Mesendoderm (in vitro differentiated cells): ENCODE data around the gene GSTA4.
"Not testable (repeated sequence)": the region's sequence is repeated elsewhere in the genome, so short reads cannot be mapped to it uniquely, and the experiment has no call there.

Source experiments
- DNase-seq: peaks from one replicate; pipeline ENCODE4 v3.0.0; 2013
- H2AK5ac ChIP-seq: 2 replicates; pipeline ENCODE4 v1.6.1; 2013; ENCODE audit warnings: low read length, inconsistent platforms
- H2BK120ac ChIP-seq: 2 replicates; pipeline ENCODE4 v1.6.1; 2013; ENCODE audit warnings: low read depth, mild to moderate bottlenecking, low read length, moderate library complexity, mixed read lengths
- H2BK15ac ChIP-seq: replicated peaks from 2 replicates; pipeline ENCODE4 v1.6.1; 2013; ENCODE audit warnings: low read depth, mild to moderate bottlenecking, moderate library complexity
- H2BK5ac ChIP-seq: 2 replicates; pipeline ENCODE4 v1.6.1; 2013; ENCODE audit warnings: low read length, inconsistent platforms
- H3K18ac ChIP-seq: 2 replicates; pipeline ENCODE4 v1.6.1; 2013; ENCODE audit warnings: mild to moderate bottlenecking, low read length, mixed read lengths
- H3K23ac ChIP-seq: one replicate; pipeline ENCODE4 v1.6.1; 2013; ENCODE audit warnings: low read length
- H3K27ac ChIP-seq: 2 replicates; pipeline ENCODE4 v1.5.1; 2013; ENCODE audit warnings: low read depth, mild to moderate bottlenecking, inconsistent platforms, low read length, moderate library complexity
- H3K27me3 ChIP-seq: 2 replicates; pipeline ENCODE4 v1.6.1; 2013; ENCODE audit warnings: low read length, control low read depth, mild to moderate bottlenecking, inconsistent platforms; ENCODE audit not compliant: insufficient read depth, poor library complexity
- H3K36me3 ChIP-seq: 2 replicates; pipeline ENCODE4 v1.6.1; 2013; ENCODE audit warnings: low read length, inconsistent platforms; ENCODE audit not compliant: control insufficient read depth, insufficient read depth
- H3K4ac ChIP-seq: one replicate; pipeline ENCODE4 v1.6.1; 2013; ENCODE audit warnings: low read depth, mild to moderate bottlenecking, low read length, moderate library complexity
- H3K4me1 ChIP-seq: 2 replicates; pipeline ENCODE4 v1.6.1; 2013; ENCODE audit warnings: low read depth, low read length, inconsistent platforms; ENCODE audit not compliant: control insufficient read depth
- H3K4me2 ChIP-seq: 2 replicates; pipeline ENCODE4 v1.6.1; 2013; ENCODE audit warnings: low read length
- H3K4me3 ChIP-seq: 2 replicates; pipeline ENCODE4 v1.5.1; 2013; ENCODE audit warnings: mild to moderate bottlenecking, low read length
- H3K56ac ChIP-seq: one replicate; pipeline ENCODE4 v1.6.1; 2013; ENCODE audit warnings: low read length
- H3K79me1 ChIP-seq: 2 replicates; pipeline ENCODE4 v1.6.1; 2013; ENCODE audit warnings: low read length, inconsistent platforms
- H3K79me2 ChIP-seq: 2 replicates; pipeline ENCODE4 v1.6.1; 2013; ENCODE audit warnings: mild to moderate bottlenecking, low read length; ENCODE audit not compliant: control insufficient read depth, insufficient read depth
- H3K9ac ChIP-seq: 2 replicates; pipeline ENCODE4 v1.6.1; 2013; ENCODE audit warnings: low read length, inconsistent platforms
- H4K5ac ChIP-seq: one replicate; pipeline ENCODE4 v1.6.1; 2013; ENCODE audit warnings: low read length
- H4K8ac ChIP-seq: one replicate; pipeline ENCODE4 v1.6.1; 2013; ENCODE audit warnings: low read depth, mild to moderate bottlenecking, control low read depth, low read length, moderate library complexity
- WGBS: extraction: QIAGEN DNeasy Blood & Tissue Kit; methylation state at CpG from one replicate; pipeline ENCODE4 v1.1.7; 2013; ENCODE audit warnings: low lambda C conversion rate, missing lambda C conversion rate; ENCODE audit not compliant: insufficient coverage; ENCODE audit errors: extremely low coverage; 5-methylcytosine and 5-hydroxymethylcytosine counted together

Gene GSTA4

DNA sequence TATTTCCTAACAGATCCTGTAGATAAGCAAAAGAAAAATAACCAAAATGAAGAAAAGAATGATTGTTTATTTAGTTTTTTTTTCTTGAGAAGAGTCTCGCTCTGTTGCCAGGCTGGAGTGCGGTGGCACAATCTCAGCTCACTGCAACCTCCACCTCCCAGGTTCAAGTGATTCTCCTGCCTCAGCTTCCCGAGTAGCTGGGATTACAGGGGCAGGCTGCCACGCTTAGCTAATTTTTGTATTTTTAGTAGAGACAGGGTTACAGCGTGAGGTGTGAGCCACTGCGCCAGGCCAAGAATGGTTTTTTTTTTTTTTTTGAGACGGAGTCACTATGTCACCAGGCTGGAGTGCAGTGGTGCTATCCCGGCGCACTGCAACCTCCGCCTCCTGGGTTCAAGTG, 52.3 kb downstream of the GSTA4 start:
- not testable (repeated sequence) for H2BK5ac ChIP-seq, DNase-seq, H3K36me3 ChIP-seq

GRCh38 chr6:52942221-52942620, 52.9 kb downstream of the GSTA4 start:
- DNase-seq = no peak
- Histone ChIP-seq H3K23ac (no peak overlapping the region), H3K18ac (peak overlapping the region; percentile 39), H4K5ac (no peak overlapping the region), H3K36me3 (no peaks in the 10 kb centered on the region), H3K4me3 (no peak overlapping the region), H2BK15ac (no peak overlapping the region), H3K79me2 (no peaks in the 10 kb centered on the region), H3K9ac (no peak overlapping the region), H3K79me1 (no peaks in the 10 kb centered on the region), H3K4me2 (no peak overlapping the region), H3K4me1 (no peaks in the 10 kb centered on the region), H2BK5ac (no peak overlapping the region), H2BK120ac (peak overlapping the region; percentile 88), H3K27ac (no peak overlapping the region), H2AK5ac (no peak overlapping the region), H3K4ac (no peak overlapping the region), H4K8ac (no peak overlapping the region), H3K56ac (no peak overlapping the region), H3K27me3 (no peaks in the 10 kb centered on the region)
- no CpG with 5 or more reads among the region's 4 CpGs for WGBS

More for the DNA sequence above, 52.3 kb downstream of the GSTA4 start:
- not testable (repeated sequence) for H2BK15ac ChIP-seq, H3K9ac ChIP-seq, H2BK120ac ChIP-seq, H3K27me3 ChIP-seq, H2AK5ac ChIP-seq, H3K23ac ChIP-seq, H3K4me2 ChIP-seq, H3K56ac ChIP-seq, H3K27ac ChIP-seq, H3K79me2 ChIP-seq, H3K4me3 ChIP-seq, H3K4ac ChIP-seq, H3K18ac ChIP-seq, H4K8ac ChIP-seq, H4K5ac ChIP-seq, H3K79me1 ChIP-seq, H3K4me1 ChIP-seq
- WGBS = no CpG with 5 or more reads among the region's 10 CpGs

- Histone ChIP-seq H3K56ac (no peak overlapping the region), H4K8ac (no peak overlapping the region), H3K4me2 (no peak overlapping the region), H3K79me2 (no peaks in the 10 kb centered on the region), H3K4ac (no peak overlapping the region), H3K9ac (no peak overlapping the region), H3K23ac (no peak overlapping the region), H4K5ac (no peak overlapping the region), H2BK120ac (no peak overlapping the region), H3K4me1 (no peaks in the 10 kb centered on the region), H3K4me3 (no peak overlapping the region), H3K18ac (no peak overlapping the region), H3K27ac (no peak overlapping the region), H3K36me3 (no peaks in the 10 kb centered on the region), H2BK15ac (no peak overlapping the region), H2AK5ac (no peak overlapping the region), H3K79me1 (no peaks in the 10 kb centered on the region), H2BK5ac (no peak overlapping the region), H3K27me3 (no peaks in the 10 kb centered on the region)
- DNase-seq = no peak
- WGBS = no CpG with 5 or more reads among the region's 2 CpGs
Observed at GRCh38 chr6:52937908-52938307, 57.2 kb downstream of the GSTA4 start.

DNA sequence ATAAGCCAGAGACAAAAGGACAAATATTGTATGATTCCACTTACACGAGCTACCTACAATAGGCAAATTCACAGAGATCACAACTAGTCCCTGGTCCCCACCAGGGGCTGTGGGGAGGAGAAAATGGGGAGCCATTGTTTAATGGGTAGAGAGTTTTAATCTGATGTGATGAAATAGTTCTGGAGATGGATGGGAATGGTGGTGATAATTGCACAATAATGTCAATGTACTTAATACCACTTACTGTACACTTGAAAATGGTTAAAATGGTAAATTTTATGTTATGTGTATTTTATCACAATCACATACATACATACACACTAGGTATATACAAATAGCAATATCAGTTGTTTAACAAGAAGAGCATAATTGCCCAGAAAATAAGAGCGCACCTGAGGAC, 61.3 kb downstream of the GSTA4 start:
- no peak overlapping the region for H2BK15ac ChIP-seq
- H4K5ac ChIP-seq = no peak overlapping the region
- no peak overlapping the region for H2AK5ac ChIP-seq
- H3K4me1 ChIP-seq = no peaks in the 10 kb centered on the region
- H3K23ac ChIP-seq = no peak overlapping the region
- no peaks in the 10 kb centered on the region for H3K79me2 ChIP-seq
- H3K4me3 ChIP-seq = no peak overlapping the region
- H3K4ac ChIP-seq = no peak overlapping the region
- H3K27me3 ChIP-seq = no peaks in the 10 kb centered on the region
- no peak overlapping the region for H3K56ac ChIP-seq
- H3K4me2 ChIP-seq = no peak overlapping the region
- no peak overlapping the region for H2BK5ac ChIP-seq
- no peak overlapping the region for H3K27ac ChIP-seq
- H3K36me3 ChIP-seq = no peaks in the 10 kb centered on the region
- no peak for DNase-seq
- no peak overlapping the region for H2BK120ac ChIP-seq
- no peak overlapping the region for H3K9ac ChIP-seq
- H4K8ac ChIP-seq = no peak overlapping the region
- no peaks in the 10 kb centered on the region for H3K79me1 ChIP-seq
- WGBS = no CpG with 5 or more reads among the region's 2 CpGs
- no peak overlapping the region for H3K18ac ChIP-seq

DNA sequence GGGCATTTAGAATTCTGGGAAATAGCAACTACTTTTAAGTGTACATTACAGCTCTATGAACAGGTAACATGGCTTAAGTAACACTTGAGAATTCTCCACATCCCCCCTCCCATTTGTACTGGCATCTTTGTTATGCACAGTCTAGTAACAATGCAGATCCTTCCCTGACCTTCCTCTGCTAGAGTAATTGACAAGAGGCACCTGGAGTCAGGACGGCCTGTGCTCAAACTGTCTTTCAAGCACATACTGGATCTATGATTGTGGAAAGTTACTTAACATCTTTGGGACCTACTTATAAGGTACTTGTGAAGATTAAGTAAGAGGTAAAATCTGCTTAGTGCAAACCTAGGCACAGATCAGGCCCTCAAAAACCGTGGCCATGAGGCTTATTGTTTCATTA, 63.7 kb downstream of the GSTA4 start:
- no peaks in the 10 kb centered on the region for H3K27me3 ChIP-seq
- H3K79me1 ChIP-seq = no peaks in the 10 kb centered on the region
- no peaks in the 10 kb centered on the region for H3K4me1 ChIP-seq
- H2BK5ac ChIP-seq = no peak overlapping the region
- no peak for DNase-seq
- H3K27ac ChIP-seq = no peak overlapping the region
- H2BK120ac ChIP-seq = no peak overlapping the region
- H2AK5ac ChIP-seq = no peak overlapping the region
- no peak overlapping the region for H3K23ac ChIP-seq
- no peak overlapping the region for H3K4me2 ChIP-seq
- H3K4ac ChIP-seq = no peak overlapping the region
- H3K79me2 ChIP-seq = no peaks in the 10 kb centered on the region
- H4K5ac ChIP-seq = no peak overlapping the region
- no peak overlapping the region for H3K9ac ChIP-seq
- no peak overlapping the region for H3K56ac ChIP-seq
- H2BK15ac ChIP-seq = no peak overlapping the region
- no CpG with 5 or more reads among the region's 2 CpGs for WGBS
- no peak overlapping the region for H4K8ac ChIP-seq
- no peak overlapping the region for H3K4me3 ChIP-seq
- H3K18ac ChIP-seq = no peak overlapping the region
- H3K36me3 ChIP-seq = no peaks in the 10 kb centered on the region

- no peak overlapping the region for H2BK15ac ChIP-seq
- no peaks in the 10 kb centered on the region for H3K27me3 ChIP-seq
- H3K27ac ChIP-seq = no peak overlapping the region
- H3K4ac ChIP-seq = no peak overlapping the region
- no peak overlapping the region for H3K18ac ChIP-seq
- H3K9ac ChIP-seq = no peak overlapping the region
- H3K56ac ChIP-seq = no peak overlapping the region
- H3K23ac ChIP-seq = no peak overlapping the region
- WGBS = no CpG with 5 or more reads among the region's 6 CpGs
- H4K5ac ChIP-seq = no peak overlapping the region
- no peak overlapping the region for H2BK5ac ChIP-seq
- H3K79me2 ChIP-seq = no peaks in the 10 kb centered on the region
- H3K4me3 ChIP-seq = no peak overlapping the region
- no peak overlapping the region for H3K4me2 ChIP-seq
- H2AK5ac ChIP-seq = peak overlapping the region; percentile 30
- H4K8ac ChIP-seq = no peak overlapping the region
- no peaks in the 10 kb centered on the region for H3K36me3 ChIP-seq
- H2BK120ac ChIP-seq = no peak overlapping the region
- no peaks in the 10 kb centered on the region for H3K4me1 ChIP-seq
- DNase-seq = no peak
- no peaks in the 10 kb centered on the region for H3K79me1 ChIP-seq
Observed at GRCh38 chr6:52929321-52930164, 65.5 kb downstream of the GSTA4 start.
